ENCODE data around the gene MAPK8IP1.

MAPK8IP1 gene

DNA sequence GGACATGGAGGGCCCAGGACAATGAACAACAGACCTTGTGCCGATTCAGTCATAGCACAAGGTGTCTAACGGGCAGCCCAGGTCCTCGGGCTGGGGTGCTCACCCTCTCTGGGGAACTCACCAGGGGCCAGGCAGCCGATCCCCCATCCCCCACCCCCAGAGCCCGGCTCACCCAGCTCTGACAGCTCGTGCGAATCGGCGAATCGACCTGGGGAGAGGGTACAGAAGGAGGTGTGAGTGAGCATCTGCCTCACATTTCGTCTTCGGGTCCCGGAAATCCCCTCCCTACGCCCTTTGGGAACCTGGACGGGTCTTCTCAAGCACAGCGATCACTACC lies 31.8 kb downstream of the MAPK8IP1 start:
- H3K27ac ChIP-seq, result peak overlapping the region; percentile 99
- TF ChIP-seq, protein P1, sequence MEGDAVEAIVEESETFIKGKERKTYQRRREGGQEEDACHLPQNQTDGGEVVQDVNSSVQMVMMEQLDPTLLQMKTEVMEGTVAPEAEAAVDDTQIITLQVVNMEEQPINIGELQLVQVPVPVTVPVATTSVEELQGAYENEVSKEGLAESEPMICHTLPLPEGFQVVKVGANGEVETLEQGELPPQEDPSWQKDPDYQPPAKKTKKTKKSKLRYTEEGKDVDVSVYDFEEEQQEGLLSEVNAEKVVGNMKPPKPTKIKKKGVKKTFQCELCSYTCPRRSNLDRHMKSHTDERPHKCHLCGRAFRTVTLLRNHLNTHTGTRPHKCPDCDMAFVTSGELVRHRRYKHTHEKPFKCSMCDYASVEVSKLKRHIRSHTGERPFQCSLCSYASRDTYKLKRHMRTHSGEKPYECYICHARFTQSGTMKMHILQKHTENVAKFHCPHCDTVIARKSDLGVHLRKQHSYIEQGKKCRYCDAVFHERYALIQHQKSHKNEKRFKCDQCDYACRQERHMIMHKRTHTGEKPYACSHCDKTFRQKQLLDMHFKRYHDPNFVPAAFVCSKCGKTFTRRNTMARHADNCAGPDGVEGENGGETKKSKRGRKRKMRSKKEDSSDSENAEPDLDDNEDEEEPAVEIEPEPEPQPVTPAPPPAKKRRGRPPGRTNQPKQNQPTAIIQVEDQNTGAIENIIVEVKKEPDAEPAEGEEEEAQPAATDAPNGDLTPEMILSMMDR (conservative IDR thresholded peaks at IDR 0.05), result no peak

GRCh38 chr11:45917623-45918330 lies 32.3 kb downstream of the MAPK8IP1 start, which contains the start of gene PEX16:
Gene PEX16, minus strand, starts transcription at chr11:45917877. Its CDS starts 66 bp downstream, at chr11:45917811.
- H3K27ac ChIP-seq, result peak within 1 kb of the TSS; percentile 99
- TF ChIP-seq, protein P1 (conservative IDR thresholded peaks at IDR 0.05), result no peak

DNA sequence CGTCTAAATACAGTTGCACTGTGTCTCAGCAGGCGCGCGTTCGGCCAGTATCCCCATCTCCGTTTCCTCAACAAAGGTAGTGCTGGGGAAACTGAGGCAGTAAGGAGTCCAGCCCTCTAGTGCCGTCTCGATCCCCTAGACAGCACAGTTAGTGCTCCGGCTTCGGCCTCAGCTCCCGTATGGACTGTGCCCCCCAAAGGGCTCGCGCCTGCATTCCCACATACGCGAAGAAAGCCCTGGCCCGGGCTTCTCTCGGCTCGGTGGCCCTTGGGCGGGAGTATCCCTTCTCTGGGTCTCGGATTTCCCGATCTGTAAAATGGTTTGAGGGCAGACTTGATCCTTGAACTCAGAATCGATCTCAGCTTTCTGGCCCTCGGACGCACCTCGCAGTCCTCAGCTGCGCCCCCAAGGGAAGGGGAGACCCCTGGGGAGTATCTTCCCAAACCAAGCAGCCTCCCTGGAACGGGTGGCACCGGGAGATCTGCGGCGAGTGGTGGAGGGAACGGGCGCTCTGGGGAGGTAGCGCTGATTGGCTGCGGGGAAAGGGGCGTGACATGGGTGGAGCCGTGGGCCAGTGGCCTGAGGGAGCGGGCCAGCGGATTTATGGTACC lies 33.0 kb downstream of the MAPK8IP1 start:
- H3K27ac ChIP-seq, result peak overlapping the region; percentile 99
- TF ChIP-seq, protein P1 (conservative IDR thresholded peaks at IDR 0.05), result no peak

DNA sequence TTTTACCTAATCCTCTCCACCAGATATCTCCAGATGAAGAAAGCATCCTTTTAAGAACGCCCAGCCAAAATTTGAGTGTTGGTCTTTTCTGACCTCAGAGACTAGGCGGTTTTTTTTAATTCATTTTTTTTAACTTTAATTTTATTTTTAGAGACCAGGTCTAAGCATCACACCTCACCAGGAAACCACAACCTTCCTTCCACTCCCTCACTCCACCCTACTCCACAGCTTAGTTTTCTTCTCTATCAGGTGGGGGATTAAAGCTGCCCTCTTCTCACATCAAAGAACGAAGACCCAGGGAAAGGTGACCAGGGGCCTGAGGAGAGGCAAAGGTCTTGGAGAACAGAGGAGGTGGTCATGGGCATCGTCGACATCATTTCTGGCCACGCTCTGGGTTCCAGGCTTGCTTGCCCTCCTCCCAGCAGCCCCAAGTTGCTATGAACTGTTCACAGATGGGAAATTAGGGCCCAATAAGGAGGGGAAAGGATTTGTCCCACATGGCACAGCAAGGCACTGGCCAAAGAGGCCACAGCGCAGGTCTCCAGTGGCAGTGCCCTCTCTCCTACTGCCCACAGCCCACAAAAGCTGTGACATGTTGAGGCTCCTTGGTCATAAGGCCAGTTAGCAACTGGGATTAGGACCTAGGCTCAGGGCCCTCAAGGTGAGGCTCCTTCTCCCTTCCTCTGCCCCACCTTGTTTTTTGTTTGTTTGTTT lies 33.7 kb downstream of the MAPK8IP1 start:
- H3K27ac ChIP-seq, result peak overlapping the region; percentile 99

DNA sequence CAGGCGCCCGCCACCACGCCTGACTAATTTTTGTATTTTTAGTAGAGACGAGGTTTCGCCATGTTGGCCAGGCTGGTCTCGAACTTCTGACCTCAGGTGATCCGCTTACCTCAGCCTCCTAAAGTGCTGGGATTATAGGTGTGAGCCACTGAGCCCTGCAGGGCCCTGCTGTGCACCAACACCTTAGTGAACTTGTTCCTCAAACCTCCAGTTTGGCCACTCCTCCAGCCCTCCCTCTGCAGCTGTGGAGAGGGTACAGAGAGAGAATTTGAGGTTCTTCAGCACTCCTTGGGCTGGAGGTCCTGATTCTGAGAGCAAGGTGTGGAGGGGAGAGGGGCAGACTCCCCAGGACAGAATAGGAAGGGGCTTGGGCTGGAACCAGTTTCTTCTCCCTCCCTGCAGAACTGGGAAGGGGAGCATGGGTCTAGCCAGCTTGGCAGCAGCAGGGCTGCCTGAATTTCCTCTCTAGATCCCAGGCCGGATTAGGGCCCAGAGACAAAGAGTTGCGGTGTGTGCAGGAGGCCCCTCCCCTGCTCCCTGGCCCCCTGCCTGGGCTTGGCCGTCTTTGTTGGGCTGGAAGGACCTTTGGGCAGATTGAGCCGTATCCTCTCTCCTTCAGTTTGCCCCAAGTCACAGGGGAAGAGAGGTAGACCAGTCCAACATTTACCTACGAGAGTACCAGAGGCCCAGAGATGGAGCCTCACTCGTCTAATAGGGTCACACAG lies 34.5 kb downstream of the MAPK8IP1 start:
- H3K27ac ChIP-seq, result peak overlapping the region; percentile 99
- TF ChIP-seq, protein P1 (conservative IDR thresholded peaks at IDR 0.05), result no peak

More for the DNA sequence above, 33.7 kb downstream of the MAPK8IP1 start:
- TF ChIP-seq, protein P1 (conservative IDR thresholded peaks at IDR 0.05), result no peak

DNA sequence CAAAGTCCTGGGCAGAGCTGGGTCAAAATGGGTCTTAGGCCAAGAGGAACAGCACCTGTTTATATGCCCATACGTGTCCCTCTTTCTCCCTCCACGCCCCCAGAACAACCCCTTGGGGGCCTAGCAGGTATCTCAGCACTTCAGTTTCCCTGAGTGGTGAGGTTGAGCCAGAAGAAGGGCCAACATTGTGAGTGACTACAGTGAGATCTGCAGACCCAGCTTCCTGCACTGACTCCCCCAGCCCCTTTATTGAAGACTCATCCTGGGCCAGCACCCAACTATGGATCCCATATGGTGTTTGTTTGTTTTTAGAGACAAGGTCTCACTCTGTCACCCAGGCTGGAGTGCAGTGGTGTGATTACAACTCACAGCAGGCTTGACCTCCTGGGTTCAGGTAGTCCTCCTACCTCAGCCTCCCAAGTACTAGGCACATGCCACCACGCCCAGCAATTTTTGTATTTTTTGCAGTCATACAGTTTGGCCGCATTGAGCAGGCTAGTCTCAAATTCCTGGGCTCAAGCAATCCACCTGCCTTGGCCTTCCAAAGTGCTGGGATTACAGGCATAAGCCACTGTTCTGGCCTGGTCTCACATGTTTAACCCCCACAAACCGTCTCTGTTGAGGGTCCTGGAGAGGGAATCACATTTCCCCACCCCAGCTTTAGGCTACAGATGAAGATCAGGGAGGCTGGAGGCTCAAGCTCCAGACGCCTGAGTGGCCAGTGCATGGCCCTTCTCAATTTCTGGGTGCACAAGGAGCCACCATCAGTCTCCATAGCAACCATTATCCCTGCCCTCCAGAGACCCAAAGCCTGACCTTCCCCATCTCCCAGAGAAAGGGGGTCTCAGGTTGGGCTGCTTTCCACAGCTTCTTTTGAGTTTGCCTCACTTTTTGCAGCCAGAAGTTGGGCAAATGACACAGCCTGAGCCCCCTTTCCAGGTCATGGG lies 35.4 kb downstream of the MAPK8IP1 start:
- TF ChIP-seq, protein P1 (conservative IDR thresholded peaks at IDR 0.05), result no peak
- H3K27ac ChIP-seq, result peak overlapping the region; percentile 99

Measured in VCaP (cell line).